Measurements from ENCODE around the gene SWAP70. TPM values are rescaled to one million over a fixed set of nuclear protein-coding genes. Genes with fewer than 3 reads are reported as not detected.
A peak's percentile ranks its signal among the peaks of the same experiment; 100 is the strongest.

SWAP70 gene
- total RNA-seq, 1 donor from 2014 or later = 33.0 TPM

DNA sequence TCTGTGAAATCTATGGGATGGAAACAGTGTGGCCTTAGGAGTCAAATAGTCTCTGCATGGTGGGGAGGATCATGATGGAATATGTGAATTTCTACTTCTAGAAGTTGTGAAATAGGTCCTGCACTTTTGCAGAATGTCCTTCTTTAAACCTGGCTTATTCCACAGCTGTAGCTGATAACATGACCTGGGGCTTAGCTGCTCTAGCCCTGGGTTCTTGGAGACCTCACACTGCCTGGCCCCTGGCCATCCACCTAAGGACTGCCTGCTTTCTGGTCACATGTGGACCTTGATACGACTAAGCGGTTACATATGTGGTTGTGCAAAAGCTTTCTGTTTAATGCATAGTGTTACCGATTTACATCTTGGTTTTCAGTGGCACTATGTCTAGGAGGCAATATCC lies 88.2 kb downstream of the SWAP70 start:
- peak; percentile 85 for DNase-seq (ENCODE audit: low spot score)

DNA sequence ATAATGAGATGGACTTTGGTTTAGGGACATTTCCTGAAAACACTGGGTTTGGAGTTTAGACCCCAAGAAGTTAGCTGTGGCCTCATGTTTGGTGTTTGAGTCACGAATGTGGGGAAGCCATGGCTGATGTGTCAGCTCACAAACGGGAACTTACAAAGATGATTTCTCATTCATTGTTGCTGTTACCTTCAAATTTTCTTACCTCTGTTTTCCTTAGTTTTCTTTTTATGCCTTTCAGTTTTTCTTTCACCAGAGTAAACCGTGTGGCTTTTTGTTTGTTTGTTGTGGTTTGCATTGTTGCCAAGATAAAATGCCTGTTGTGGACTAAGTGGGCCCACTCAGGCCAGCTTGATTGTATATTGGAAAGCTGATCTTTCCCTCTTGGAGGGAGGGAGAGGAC lies 89.1 kb downstream of the SWAP70 start:
- DNase-seq (ENCODE audit: low spot score) = no peak

DNA sequence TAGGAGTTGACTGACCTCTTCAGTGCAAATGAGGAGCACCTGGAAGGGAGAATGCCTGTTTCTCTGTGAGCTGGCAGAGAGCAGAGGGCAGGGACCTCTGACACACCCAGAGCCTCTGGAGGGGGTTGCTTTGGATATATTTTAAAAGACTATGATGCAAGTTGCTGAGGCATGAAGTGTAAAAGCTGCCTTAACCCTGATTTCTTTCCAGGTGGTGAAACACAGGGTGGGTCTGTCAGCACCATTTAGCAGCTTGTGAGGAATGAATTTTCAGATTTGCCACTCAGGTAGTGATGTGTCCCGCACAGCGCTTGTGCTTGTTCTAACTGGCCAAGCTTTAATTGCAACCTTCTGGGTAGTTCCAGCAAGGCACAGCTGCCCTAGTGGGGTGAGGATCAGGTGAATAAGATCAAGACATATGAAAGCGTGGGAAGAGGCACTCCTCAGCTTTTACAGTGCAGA lies 90.2 kb downstream of the SWAP70 start:
- no peak for DNase-seq (ENCODE audit: low spot score)

DNA sequence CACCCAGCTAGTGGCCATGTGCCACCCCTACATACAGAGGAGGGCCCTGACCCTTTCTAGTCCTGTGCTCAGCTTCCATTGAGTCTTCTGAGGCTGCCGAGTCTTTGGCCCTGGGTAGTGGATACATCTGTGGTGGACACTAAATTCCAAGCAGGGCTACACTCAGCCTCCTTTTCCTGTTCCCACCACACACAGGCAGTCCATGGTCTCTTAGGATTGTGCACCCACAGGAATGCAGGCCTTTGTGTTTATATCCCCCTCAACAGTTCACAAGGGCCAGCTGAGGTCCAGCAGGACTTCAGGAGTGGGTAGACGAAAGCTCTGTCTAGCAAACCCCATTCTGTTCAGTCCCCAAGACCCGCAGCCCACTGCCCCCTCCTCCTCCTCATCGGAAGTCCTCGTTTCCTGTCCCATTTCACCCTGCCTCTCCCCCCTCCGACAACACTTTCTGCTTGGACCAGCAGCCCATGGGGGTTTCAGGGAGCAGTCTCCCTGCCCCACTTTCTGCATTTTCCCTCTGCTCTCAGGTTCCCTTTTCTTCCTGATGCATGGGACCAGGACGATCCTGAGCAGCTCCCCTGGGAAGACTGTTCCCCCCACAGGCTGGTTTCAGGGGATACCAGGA lies 91.8 kb downstream of the SWAP70 start:
- no peak for DNase-seq (ENCODE audit: low spot score)

DNA sequence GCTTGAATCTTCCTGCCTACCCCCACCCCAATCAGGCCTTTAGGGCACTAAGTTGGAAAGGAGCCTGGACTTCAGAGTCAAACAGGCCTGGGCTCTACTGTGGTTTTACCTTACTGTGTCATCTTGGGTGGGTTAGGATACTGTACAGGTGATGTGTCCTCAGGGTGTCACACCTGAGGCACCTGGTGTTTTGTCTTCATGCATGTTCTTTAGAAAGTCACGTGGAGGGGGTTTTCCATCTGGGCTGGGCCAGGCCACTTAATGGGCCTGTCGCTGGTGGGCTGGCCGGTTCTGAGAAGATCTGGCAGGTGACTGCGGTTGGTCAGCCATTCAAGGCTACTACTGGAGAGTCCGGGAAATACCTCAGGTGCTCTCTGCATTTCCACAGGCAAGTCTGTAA lies 92.6 kb downstream of the SWAP70 start:
- DNase-seq (ENCODE audit: low spot score) = no peak

DNA sequence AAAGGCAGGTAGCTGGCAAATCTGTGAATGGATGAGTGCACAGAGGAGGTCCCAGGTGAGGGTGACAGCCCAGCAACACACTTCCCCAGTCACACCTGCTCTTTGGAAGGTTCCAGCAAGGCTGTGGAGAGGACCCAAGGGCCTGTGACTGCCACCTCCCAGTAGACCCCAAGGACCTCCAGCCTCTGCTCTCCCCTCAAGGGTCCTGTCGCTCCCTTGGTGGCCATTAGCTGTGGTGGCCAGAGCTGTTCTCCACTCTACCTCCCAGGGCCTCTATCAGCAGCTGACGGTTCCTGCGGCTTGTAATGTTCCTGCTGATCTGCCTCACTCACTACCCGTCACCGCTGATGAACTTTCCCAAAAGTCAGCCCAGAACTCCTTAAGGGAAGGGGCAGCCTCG lies 93.0 kb downstream of the SWAP70 start:
- no peak for DNase-seq (ENCODE audit: low spot score)

DNA sequence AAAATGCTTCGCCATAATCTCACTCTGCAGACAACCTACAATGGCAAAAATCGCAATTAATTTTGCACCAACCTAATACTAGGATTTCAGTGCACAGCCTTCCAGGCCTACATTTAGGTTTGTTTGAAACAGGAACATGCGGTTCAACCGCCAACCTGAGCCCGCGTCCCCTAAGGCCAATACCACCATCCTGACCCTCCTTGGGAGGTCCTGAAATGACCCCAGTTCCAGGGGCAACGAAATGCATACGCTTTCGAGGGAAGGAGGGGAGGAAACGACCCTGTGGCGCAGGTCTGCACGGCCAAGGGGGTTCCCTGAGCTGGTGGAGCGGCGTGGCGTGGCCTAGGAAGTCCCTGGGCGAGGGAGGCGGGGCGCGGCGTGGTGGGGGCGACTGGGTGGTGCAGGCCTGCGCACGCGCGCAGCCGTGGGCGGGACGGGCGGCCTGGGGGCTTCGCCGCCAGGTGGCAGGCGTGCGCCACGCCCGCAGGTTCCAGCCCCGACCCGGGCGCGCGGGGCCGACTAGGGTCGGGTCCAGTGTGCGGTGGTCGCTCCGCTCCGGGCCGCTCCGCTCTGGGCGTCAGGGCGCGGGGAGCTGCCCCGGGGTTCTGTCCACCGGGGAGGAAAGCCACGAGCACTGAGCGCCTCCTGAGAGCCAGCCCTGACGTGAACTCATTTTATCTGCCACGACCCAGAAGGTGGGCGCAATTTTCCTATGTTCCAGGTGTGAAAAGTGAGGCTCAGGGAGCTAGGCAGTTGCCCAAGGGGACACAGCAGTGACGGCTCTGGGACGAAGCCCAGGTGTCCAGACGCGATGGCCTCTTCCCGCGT lies 94.1 kb downstream of the SWAP70 start:
- peak; percentile 87 for DNase-seq (ENCODE audit: low spot score)

DNA sequence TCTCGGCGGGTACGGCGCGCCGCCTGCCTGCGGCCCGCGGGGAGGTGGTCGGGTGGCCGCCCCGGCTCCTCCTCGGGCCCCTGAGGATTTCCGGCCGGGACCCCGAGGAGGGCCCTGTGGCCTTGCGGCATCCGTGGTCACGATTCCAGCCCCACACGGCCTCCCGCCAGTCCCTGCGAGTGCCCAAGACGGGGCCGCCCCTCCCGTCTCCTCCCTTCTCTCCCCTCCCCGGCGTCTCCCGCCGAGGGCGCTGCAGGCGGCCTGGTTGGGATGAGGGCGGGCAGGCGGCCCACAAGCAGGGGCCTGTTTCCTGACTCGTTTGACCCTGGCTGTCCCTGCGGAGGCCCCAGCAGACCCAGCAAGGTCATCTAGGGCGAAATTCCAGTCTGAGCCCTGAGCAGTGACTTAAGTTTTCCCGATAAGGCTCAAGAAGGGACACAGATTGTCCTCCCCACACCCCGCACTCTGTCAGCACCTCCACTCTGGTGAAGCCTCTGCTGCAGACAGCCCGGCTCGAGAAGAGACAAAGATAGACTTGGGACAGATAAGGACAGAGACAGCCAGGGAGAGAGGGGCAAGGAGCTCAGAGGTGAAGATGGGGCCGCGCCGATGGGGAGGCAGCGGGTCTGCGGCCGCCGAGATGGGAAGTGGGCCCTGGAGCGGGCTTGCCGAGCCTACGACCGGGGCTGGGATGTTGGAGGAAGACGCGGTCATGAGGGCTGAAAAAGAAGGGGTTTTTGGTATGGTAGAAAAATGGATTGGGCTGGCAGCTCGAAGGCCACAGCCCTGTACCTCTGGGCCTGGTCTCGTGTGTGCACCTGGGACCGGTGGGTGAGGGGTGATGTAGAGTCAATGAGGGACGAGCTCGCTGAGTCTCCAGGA lies 95.0 kb downstream of the SWAP70 start:
- peak; percentile 92 for DNase-seq (ENCODE audit: low spot score)

DNA sequence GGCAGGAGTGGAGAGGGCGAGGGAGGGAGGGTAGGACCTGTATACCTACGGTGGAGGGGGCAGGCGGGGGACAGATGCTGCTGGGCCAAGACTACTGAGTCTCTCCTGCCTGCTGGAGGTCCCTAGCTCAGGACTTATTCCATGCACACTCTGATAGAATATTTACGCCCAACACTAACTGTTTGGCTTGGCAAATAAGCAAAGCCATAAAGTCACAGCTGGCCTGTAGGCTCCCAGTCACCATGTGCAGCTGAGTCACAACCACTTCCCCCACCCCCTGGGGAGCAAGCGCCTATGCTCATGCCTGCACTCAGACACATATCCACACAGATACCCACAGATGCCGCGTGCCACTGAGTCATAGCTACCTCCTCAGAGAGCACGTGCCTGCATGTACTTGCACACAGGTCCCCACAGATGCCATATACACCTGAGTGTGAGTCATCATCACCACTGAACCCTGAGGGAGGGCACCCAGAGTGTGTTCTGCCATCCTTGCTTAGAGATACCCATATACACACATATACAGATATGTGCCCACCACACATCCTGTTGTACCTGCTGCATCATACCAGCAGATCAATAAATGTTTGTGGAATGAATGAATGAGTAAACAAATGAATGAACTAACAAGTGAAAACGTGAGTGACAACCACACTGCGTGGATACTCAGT lies 95.8 kb downstream of the SWAP70 start:
- DNase-seq (ENCODE audit: low spot score) = peak; percentile 78

DNA sequence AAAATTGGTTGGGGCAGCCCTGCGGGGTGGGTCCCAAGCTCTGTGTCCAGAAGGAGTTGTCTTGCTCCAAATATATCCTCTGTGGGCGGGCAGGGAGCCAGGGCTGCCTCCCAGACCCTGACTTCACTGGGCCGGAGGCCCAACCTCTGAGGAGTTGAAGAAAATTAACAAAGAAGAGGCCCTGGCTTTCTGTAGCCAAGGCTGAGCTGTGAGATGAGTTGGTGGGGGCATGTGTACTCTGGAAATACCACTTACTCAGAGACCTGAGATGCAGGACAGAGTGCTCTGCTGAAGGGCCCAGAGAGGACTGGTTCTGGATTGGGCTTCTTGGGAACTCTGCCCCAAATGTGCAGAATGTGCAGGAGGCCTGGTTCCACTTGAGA lies 96.3 kb downstream of the SWAP70 start:
- DNase-seq (ENCODE audit: low spot score) = peak; percentile 85

DNA sequence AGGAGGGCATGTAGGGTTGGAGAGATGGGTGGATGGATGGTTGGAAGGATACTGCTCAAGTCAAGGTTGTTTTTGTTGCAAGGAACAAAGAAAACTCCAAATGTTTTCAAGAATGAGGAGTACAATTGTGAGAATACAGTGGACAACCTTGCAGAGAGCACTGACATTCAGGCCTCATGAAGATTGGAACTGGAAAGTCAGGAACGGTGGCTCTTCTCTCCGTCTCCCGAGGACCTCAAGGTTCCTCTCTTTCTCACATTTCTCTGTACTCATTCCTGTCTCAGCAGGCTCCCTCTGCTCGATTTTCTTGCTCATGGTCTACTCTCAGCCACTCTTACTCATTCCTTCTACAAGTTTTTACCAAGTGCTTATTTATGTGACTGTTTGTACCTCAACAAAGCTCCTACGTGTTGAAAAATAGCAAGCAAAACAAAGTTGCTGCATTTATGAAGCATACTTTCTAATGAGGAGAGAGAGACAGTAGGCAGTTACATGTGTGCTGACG lies 97.6 kb downstream of the SWAP70 start:
- no peak for DNase-seq (ENCODE audit: low spot score)

DNA sequence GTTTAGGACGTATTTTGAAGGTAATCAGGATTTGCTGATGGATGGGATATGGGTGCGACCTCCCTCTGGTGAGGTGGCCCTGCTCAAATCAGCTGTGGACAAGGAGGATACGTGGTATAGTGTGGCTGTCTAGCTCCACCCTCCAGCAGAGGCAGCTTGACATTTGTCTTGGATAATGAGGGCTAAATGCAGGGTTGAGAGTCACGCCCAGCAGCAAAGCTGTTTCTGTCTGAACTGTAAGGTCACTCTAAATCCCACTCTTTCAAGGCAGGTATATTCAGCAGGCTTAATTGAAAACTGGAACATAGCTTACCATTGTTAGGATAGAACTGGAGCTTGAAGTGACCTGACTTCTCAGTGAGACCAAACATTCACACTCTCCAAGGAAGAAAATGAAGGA lies 98.7 kb downstream of the SWAP70 start:
- no peak for DNase-seq (ENCODE audit: low spot score)

DNA sequence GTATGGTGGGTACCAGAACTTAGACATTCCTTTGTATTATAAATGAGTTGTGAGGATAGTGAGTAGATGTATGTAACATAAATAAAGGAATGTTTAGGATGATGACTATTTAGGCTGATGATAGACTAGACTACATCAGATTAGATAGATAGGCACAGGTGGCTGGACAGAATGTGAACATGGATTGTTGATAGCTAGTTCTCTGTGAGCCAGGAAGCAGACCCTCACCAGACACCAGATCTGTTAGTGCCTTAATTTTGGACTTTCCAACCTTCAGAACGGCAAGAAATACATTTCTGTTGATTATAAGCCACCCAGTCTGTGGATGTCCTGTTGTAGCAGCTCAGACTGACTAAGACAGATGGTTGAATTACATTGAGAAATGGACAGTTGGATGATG lies 99.4 kb downstream of the SWAP70 start:
- no peak for DNase-seq (ENCODE audit: low spot score)

DNA sequence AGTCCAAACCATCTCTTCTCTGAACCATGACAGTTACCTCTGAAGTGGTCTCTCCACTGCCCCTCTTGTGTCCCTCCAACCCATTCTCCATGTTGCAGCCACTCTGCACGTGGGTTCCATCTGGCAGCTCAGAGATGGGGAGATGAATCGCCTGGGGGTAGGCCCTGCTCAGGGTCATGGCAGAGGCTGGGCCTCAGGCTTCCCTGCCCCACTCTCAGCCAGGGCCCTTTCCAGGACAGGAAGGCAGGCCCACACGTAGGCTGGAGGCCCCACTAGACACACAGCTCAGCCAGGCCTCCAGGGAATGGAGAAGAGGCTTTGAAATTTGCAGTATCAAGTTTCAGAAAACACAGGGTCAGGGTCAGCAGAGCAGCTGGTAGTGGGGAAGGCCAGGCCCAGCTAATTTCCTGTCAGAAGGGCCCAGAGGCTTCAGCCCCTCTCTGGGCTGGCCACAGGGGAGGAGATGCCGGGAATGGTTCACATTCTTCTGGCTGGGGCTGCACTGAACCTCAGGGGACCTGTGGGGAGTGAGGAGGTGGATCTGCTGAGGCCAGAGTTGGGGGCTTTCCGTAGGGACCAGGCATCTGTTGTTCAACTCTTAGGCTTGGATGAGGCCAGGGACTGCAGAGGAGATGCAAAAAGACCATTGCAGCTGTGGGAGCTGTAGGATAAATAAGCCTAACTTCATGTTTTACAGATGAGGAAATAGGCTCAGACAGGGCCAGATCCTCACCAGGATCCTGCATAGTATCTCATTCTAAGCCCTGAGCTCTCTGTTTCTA lies 101.6 kb downstream of the SWAP70 start:
- peak; percentile 87 for DNase-seq (ENCODE audit: low spot score)

DNA sequence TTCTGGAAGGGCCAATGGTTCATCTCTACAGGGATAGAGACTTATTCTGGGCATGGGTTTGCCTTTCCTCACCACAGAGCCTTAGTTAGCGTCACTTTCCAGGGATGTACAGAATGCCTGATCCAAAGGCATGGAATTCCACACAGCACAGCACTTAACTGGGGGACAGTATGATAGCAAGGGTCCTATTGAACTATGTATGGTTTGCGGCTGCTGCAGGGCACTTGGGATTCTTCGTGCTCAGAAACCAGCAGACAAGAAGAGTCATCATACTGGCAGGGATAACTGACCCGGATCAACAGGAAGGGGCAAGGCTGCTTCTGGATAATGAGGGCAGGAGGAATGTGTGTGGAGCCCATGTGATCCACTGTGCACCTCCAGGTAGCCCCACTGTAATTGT lies 105.7 kb downstream of the SWAP70 start:
- DNase-seq (ENCODE audit: low spot score) = no peak

DNA sequence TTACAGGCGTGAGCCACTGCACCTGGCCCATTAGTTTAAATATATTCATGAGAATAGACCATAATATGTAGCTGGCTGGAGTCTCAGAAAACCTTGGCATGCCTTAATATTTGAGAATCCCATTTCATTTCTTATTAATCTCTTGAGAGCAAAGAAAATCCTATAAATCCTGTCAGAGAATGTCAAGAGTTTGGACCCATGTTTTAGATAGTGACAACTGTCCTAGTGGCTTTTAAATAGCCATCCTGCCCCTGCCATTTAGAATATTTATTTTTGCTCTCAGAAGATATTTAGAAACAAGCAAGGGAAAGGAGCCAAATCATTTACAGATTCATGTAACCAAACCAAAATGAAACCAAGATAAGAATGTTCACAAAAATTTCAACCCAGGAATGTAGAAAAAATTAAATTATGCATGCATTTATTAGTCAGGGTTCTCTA lies 107.2 kb downstream of the SWAP70 start:
- no peak for DNase-seq (ENCODE audit: low spot score)

DNA sequence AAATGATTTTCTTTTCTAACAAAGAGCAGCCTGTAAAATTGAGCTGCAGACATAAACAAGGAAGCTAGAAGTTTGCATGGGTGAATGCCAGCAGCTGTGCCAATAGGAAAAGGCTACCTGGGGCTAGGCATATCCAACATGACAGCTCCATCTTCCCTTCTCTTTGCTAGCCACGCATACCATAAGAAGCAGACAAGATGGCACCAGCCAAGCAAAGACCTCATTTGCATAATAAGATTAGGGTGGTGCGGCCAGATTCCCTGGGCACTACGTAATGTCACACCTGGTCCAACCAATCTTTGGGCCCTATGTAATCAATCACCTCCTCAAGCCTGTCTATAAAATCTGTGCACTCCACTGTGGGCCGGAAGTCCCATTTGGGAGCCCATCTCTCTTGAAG lies 108.3 kb downstream of the SWAP70 start:
- no peak for DNase-seq (ENCODE audit: low spot score)

DNA sequence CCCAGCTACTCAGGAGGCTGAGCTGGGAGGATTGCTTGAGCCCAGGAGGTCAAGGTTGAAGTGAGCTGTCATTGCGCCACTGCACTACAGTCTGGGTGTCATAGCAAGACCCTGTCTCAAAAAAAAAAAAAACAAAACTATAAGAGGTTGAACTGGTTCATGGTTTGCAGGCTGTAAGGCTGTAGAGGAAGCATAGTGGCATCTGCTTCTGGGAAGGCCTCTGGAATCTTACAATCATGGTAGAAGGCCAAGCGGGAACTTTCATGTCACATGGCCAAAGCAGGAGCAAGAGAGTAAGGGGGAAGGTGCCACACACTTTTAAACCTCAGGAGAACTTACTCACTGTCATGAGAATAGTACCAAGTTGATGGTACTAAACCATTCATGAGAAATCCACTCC lies 109.6 kb downstream of the SWAP70 start:
- no peak for DNase-seq (ENCODE audit: low spot score)

DNA sequence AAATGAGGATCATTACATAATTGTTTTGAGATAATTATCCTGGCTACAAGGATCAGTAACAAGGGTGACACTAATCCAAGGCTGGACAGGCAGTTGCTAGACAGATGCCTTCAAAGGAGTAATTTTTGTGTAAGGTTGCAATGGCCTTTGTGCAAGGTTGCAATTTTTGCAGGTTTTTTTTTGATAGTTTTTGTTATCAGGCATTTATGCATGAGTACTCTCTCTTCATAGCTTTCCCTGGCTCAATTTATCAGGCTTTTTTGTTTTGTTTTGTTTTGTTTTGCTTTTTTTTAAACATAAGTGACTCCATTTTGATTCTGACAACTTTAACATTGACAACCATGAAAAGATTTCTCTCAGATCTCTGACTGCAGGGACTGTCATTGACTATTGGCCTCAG lies 110.2 kb downstream of the SWAP70 start:
- DNase-seq (ENCODE audit: low spot score) = no peak

DNA sequence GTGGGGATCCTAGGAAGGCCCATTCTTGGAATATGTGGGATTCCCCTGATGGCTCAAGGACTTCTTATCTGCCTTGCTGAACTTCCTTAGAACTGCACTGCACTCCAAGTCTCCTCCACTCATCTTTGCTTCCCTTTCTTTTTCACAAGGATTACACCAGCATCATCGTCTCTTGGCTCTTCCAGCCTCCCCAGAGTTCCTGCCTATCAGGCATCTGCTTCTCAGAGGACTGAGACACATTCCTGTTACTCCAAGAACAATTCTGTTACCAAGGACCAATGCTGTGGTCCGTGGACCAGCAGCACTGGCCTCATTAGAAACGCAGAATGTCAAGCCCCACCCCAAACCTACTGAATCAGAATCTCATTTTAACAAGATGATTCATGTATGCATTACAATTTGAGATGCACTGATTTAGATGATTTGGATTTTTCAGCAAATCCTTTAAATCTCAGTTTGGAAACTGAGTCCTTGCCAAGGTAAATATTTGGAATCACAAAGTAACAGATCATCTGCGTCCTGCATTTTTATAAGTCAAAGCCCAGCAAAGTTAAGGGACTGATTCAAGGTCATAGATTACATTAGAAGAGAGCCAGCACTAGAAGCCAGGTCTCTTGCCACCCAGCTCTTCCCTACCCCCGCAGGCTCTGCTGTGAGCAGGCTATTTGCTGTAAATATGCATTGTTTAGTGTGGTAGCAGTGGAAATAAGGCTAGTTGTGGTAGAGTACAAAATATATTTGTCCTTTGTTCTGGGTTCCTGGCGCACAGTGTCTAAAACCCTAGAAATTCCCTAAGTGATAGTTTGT lies 110.9 kb downstream of the SWAP70 start:
- peak; percentile 77 for DNase-seq (ENCODE audit: low spot score)

All from umbilical cord (tissue), 2 donors.